Liver (tissue), 9 donors: Measurements from ENCODE around the gene GREB1L. TPM values are rescaled to one million over a fixed set of nuclear protein-coding genes. Genes with fewer than 3 reads are reported as not detected.
A peak's percentile ranks its signal among the peaks of the same experiment; 100 is the strongest.

Experiments
- DNase-seq: peaks from one replicate; pipeline ENCODE4 v3.0.0-alpha.2; 2017; ENCODE audit warnings: low spot score
- H3K27ac ChIP-seq, 2 donors: one replicate each; pipeline ENCODE4 v1.7.0; 2013; ENCODE audit warnings: inconsistent platforms in 2 of 2, low read length in 2 of 2, control low read depth in 1 of 2, low read depth in 1 of 2, mild to moderate bottlenecking in 1 of 2
- H3K27me3 ChIP-seq, 4 donors: one replicate each; pipeline versions ENCODE4 v1.6.1 to v1.7.0; 2013; ENCODE audit warnings: low read length in 3 of 4, inconsistent platforms in 1 of 4, mild to moderate bottlenecking in 1 of 4, moderate library complexity in 1 of 4; ENCODE audit not compliant: control insufficient read depth in 4 of 4, insufficient read depth in 4 of 4
- H3K36me3 ChIP-seq, 4 donors: one replicate each; pipeline versions ENCODE4 v1.6.1 to v1.7.0; 2013; ENCODE audit warnings: low read length in 3 of 4, mild to moderate bottlenecking in 3 of 4, low read depth in 1 of 4, moderate library complexity in 1 of 4; ENCODE audit not compliant: control insufficient read depth in 4 of 4, insufficient read depth in 3 of 4
- H3K4me1 ChIP-seq, 4 donors: one replicate each; pipeline versions ENCODE4 v1.6.1 to v1.7.0; 2013; ENCODE audit warnings: low read length in 3 of 4, mild to moderate bottlenecking in 3 of 4, moderate library complexity in 1 of 4; ENCODE audit not compliant: control insufficient read depth in 4 of 4, insufficient read depth in 4 of 4
- H3K4me3 ChIP-seq, 3 donors: one replicate each; pipeline versions ENCODE4 v1.6.1 to v1.7.0; 2013; ENCODE audit warnings: low read length in 3 of 3, control low read depth in 1 of 3, low read depth in 1 of 3, mild to moderate bottlenecking in 1 of 3
- H3K9ac ChIP-seq, 2 donors: one replicate each; pipeline ENCODE4 v1.7.0; 2013; ENCODE audit warnings: low read length in 2 of 2, mild to moderate bottlenecking in 2 of 2, moderate library complexity in 2 of 2, control low read depth in 1 of 2, low read depth in 1 of 2
- H3K9me3 ChIP-seq, 4 donors: one replicate each; pipeline versions ENCODE4 v1.6.1 to v1.7.0; 2013; ENCODE audit warnings: low read length in 3 of 4; ENCODE audit not compliant: control insufficient read depth in 4 of 4
- CTCF ChIP-seq: fragments of 150-350 bp; IDR thresholded peaks from 2 replicates; pipeline ENCODE4 v1.5.1; 2017; ENCODE audit warnings: improper control_type of control experiment, low read depth, low read length; ENCODE audit not compliant: missing input control
- EGR1 ChIP-seq, 2 donors: IDR thresholded peaks; 2 replicates each; pipeline ENCODE4 v1.6.1; 2016 to 2018; ENCODE audit warnings: antibody characterized with exemption in 2 of 2, low read depth in 2 of 2
- FOXA1 ChIP-seq: IDR thresholded peaks from 2 replicates; pipeline ENCODE4 v1.6.1; 2016; ENCODE audit warnings: antibody characterized with exemption
- FOXA2 ChIP-seq: IDR thresholded peaks from 2 replicates; pipeline ENCODE4 v1.6.1; 2016; ENCODE audit warnings: antibody characterized with exemption
- GABPA ChIP-seq, 2 donors: IDR thresholded peaks in 1 of 2; conservative IDR thresholded peaks in 1 of 2; 2 replicates each; pipeline ENCODE4 v1.6.1; 2016; ENCODE audit warnings: antibody characterized with exemption in 2 of 2, mild to moderate bottlenecking in 1 of 2, moderate library complexity in 1 of 2
- HNF4G ChIP-seq: IDR thresholded peaks from 2 replicates; pipeline ENCODE4 v1.6.1; 2016; ENCODE audit warnings: antibody characterized with exemption
- JUND ChIP-seq, 2 donors: IDR thresholded peaks; 2 replicates each; pipeline ENCODE4 v1.6.1; 2016; ENCODE audit warnings: antibody characterized with exemption in 2 of 2
- MAX ChIP-seq: IDR thresholded peaks from 2 replicates; pipeline ENCODE4 v1.6.1; 2016; ENCODE audit warnings: antibody characterized with exemption
- RAD21 ChIP-seq, 2 donors: IDR thresholded peaks; 2 replicates each; pipeline ENCODE4 v1.6.1; 2016; ENCODE audit warnings: antibody characterized with exemption in 2 of 2, mild to moderate bottlenecking in 2 of 2
- REST ChIP-seq: IDR thresholded peaks from 2 replicates; pipeline ENCODE4 v1.6.1; 2016; ENCODE audit warnings: antibody characterized with exemption, mild to moderate bottlenecking
- RXRA ChIP-seq, 2 donors: IDR thresholded peaks; 2 replicates each; pipeline ENCODE4 v1.6.1; 2017 to 2018; ENCODE audit warnings: antibody characterized with exemption in 2 of 2, mild to moderate bottlenecking in 1 of 2
- SP1 ChIP-seq: IDR thresholded peaks from 2 replicates; pipeline ENCODE4 v1.6.1; 2018; ENCODE audit warnings: antibody characterized with exemption, mild to moderate bottlenecking
- TAF1 ChIP-seq: conservative IDR thresholded peaks from 2 replicates; pipeline ENCODE4 v1.6.1; 2016; ENCODE audit warnings: antibody characterized with exemption, mild to moderate bottlenecking
- YY1 ChIP-seq: IDR thresholded peaks from 2 replicates; pipeline ENCODE4 v1.6.1; 2016; ENCODE audit warnings: antibody characterized with exemption, mild to moderate bottlenecking
- WGBS: extraction: QIAGEN DNeasy Blood & Tissue Kit; methylation state at CpG from one replicate; pipeline ENCODE4 v1.1.7; 2013; 5-methylcytosine and 5-hydroxymethylcytosine counted together
- polyA plus RNA-seq, 2 donors: library from polyadenylated mRNA; stranded (reverse) in 1 of 2; unstranded in 1 of 2; fragments of 200-250 nt in 1 of 2; fragments of >200 nt in 1 of 2; fragmentation: Nextera tagmentation in 1 of 2; extraction: Ambion mirVana in 1 of 2; gene quantifications; one replicate each; pipeline versions ENCODE4 v1.2.1 to v1.2.3, GENCODE V29; 2013 to 2015
- total RNA-seq, 2 donors: library from RNA; depleted of rRNA; stranded (reverse); fragments of >200 nt; gene quantifications; one replicate each; pipeline ENCODE4 v1.2.3, GENCODE V29; 2014
- TF ChIP-seq, protein P1 (sequence below): IDR thresholded peaks from 2 replicates; pipeline ENCODE4 v1.6.1; 2016; ENCODE audit warnings: antibody characterized with exemption
- TF ChIP-seq, protein P2 (sequence below): IDR thresholded peaks from 2 replicates; pipeline ENCODE4 v1.6.1; 2016; ENCODE audit warnings: antibody characterized with exemption
- donor health status: healthy.
- donor health status: healthy.
- donor health status: healthy.
- donor health status: healthy.
- donor health status: healthy.

The GREB1L gene
- total and polyA plus RNA-seq, 4 donors, result 1.2 to 13.1 (median 3.0) TPM

GRCh38 chr18:21262244-21262643, 20.2 kb downstream of the GREB1L start:
- no peak for DNase-seq
- Histone ChIP-seq H3K36me3 (no peaks in the 10 kb centered on the region), H3K4me1 (peaks cover 5 to 25% (median 6%) of the 10 kb centered on the region in 4 donors), H3K27ac (no peak overlapping the region), H3K27me3 (no peaks in the 10 kb centered on the region), H3K9me3 (no peaks in the 10 kb centered on the region), H3K4me3 (no peak overlapping the region), H3K9ac (no peak overlapping the region)
- 84% methylated on average over 2 of the region's 2 CpGs for WGBS
- TF ChIP-seq TAF1, result no peak
- TF ChIP-seq, protein P1, sequence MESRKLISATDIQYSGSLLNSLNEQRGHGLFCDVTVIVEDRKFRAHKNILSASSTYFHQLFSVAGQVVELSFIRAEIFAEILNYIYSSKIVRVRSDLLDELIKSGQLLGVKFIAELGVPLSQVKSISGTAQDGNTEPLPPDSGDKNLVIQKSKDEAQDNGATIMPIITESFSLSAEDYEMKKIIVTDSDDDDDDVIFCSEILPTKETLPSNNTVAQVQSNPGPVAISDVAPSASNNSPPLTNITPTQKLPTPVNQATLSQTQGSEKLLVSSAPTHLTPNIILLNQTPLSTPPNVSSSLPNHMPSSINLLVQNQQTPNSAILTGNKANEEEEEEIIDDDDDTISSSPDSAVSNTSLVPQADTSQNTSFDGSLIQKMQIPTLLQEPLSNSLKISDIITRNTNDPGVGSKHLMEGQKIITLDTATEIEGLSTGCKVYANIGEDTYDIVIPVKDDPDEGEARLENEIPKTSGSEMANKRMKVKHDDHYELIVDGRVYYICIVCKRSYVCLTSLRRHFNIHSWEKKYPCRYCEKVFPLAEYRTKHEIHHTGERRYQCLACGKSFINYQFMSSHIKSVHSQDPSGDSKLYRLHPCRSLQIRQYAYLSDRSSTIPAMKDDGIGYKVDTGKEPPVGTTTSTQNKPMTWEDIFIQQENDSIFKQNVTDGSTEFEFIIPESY, result no peak

DNA sequence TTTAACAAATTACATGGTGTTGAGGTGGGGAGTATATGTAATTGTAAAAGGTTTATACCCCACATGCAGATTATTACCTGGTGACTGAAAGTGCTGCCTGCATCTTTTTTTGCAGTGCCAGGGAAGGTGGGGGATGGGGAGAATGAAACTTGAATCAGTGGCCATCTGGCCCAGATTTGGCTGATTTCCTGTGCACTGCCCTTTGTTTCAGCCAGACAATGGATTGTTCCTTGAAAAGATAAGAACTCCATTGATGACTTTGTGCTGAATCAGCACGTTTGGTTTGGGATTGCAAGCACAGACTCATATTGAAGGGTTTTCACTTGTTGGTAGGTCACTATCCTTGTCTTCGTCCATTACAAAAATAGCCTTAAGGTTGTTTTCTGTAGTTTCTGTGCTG, 20.9 kb downstream of the GREB1L start:
- no peak for DNase-seq
- Histone ChIP-seq H3K4me1 (peaks cover 5 to 25% (median 6%) of the 10 kb centered on the region in 4 donors), H3K4me3 (no peak overlapping the region), H3K27ac (no peak overlapping the region), H3K36me3 (no peaks in the 10 kb centered on the region), H3K9me3 (no peaks in the 10 kb centered on the region), H3K27me3 (no peaks in the 10 kb centered on the region), H3K9ac (no peak overlapping the region)
- TF ChIP-seq JUND (IDR thresholded peaks at IDR 0.05) (no peak), CTCF (no peak), RXRA (IDR thresholded peaks at IDR 0.05) (no peak), TAF1 (no peak)
- WGBS, result 76% methylated on average over 2 of the region's 2 CpGs

DNA sequence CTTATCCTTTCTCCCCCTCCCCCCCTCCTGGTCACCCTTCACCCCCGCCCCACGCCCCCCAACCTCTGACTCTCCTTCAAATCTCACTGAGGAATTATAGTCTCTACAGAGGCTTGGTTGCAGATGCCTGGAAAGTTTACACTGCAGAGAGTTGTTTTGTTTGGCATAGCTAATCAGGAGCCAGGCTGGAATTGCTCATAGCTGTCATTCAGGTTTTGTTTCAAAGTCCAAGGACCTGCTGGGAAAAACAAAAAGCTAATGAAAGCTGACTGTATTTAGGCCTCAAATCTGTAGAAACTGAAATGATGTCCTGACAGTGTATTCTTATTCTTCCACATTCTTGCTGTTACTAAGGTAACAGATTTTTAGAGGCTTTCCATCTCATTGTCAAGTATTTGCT, 22.6 kb downstream of the GREB1L start:
- Histone ChIP-seq H3K4me1 (peaks cover 5 to 25% (median 6%) of the 10 kb centered on the region in 4 donors), H3K27ac (peak overlapping the region; percentile 63 to 81), H3K9me3 (no peaks in the 10 kb centered on the region), H3K36me3 (no peaks in the 10 kb centered on the region), H3K9ac (peak overlapping the region in 1 of 2 donors; percentile 24), H3K4me3 (no peak overlapping the region), H3K27me3 (no peaks in the 10 kb centered on the region)
- 16% methylated on average over 2 of the region's 2 CpGs for WGBS
- no peak for DNase-seq
- TF ChIP-seq YY1 (peak; percentile 51), FOXA2 (peak; percentile 48), GABPA (IDR thresholded peaks at IDR 0.05 in 1 of 2, conservative IDR thresholded peaks at IDR 0.05 in 1 of 2) (no peak), MAX (peak; percentile 30), JUND (IDR thresholded peaks at IDR 0.05) (peak in 1 of 2 donors; percentile 61), SP1 (peak; percentile 92), TAF1 (no peak), RAD21 (IDR thresholded peaks at IDR 0.05) (peak; percentile 44 to 52), RXRA (IDR thresholded peaks at IDR 0.05) (peak; percentile 62 to 74), HNF4G (peak; percentile 83), FOXA1 (no peak), EGR1 (IDR thresholded peaks at IDR 0.05; ENCODE audit: low read depth in 2 of 2) (no peak), REST (peak; percentile 54)
- TF ChIP-seq, protein P1, result peak; percentile 28
- TF ChIP-seq, protein P2, sequence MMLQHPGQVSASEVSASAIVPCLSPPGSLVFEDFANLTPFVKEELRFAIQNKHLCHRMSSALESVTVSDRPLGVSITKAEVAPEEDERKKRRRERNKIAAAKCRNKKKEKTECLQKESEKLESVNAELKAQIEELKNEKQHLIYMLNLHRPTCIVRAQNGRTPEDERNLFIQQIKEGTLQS, result peak; percentile 86
